ENCODE data around the gene ATN1.

GRCh38 chr12:6902448-6902847 is 25.3 kb upstream of the ATN1 start:
- no peak for TF ChIP-seq POLR2A (IDR thresholded peaks at IDR 0.05)
- no peak for TF ChIP-seq CTCF (IDR thresholded peaks at IDR 0.05)

All from heart left ventricle (tissue), 13 donors.